ENCODE data around the gene MXRA7. TPM values are rescaled to one million over a fixed set of nuclear protein-coding genes. Genes with fewer than 3 reads are reported as not detected.

MXRA7 gene
- total and polyA plus RNA-seq, 2 of the 4 experiments (the other 2 are of a cell fraction) = 168 to 231 TPM

- H3K56ac ChIP-seq (ENCODE audit: extremely low read depth, insufficient read depth, low read length) = peak within 1 kb of the TSS; percentile 89
- intact Hi-C loops (cut with micrococcal nuclease) (loop anchor here (1.0 to 2.0 kb wide), 2 partner anchors 10 to 340 kb away; no protein-coding TSS in a partner anchor), in situ Hi-C loops (cut with MboI; ENCODE audit: low sequenced_read_pairs) (no loop called here), dilution Hi-C loops (cut with HindIII; ENCODE audit: low sequenced_read_pairs, unreplicated experiment) (no loop called here)
- CTCF ChIA-PET = interaction anchor here (0.6 kb wide), 1 partner anchor 32 kb away, joined by 3 read pairs; no protein-coding TSS in a partner anchor
- H3K4me2 ChIP-seq (ENCODE audit: low read depth, low read length) = peak within 1 kb of the TSS; percentile 92
- peak within 1 kb of the TSS; percentile 95 for H4K91ac ChIP-seq (ENCODE audit: insufficient read depth, low read depth, low read length)
- H2AK5ac ChIP-seq (ENCODE audit: low read depth, low read length) = peak within 1 kb of the TSS; percentile 93
- BruUV-seq (replicated peaks) = no TSS peak
- no peaks in the 10 kb centered on the region for H3K9me3 ChIP-seq (ENCODE audit: control insufficient read depth, insufficient read depth, low read length)
- H3K4me1 ChIP-seq (ENCODE audit: control insufficient read depth, insufficient read depth, low read length) = peaks cover 6% of the 10 kb centered on the region
- H3K36me3 ChIP-seq (ENCODE audit: control insufficient read depth, insufficient read depth, low read length) = peaks cover 29% of the 10 kb centered on the region
- H3K9me1 ChIP-seq (ENCODE audit: insufficient read depth, low read length) = 0 out of 2 replicates have a peak, but pooled peaks cover 2% of the 10 kb centered on the region
- peak within 1 kb of the TSS; percentile 68 to 92 for H4K8ac ChIP-seq (ENCODE audit: low read depth in 2 of 2, low read length in 2 of 2)
- peak within 1 kb of the TSS; percentile 81 for H3K4me3 ChIP-seq (ENCODE audit: insufficient read depth, low read depth, low read length)
- peak within 1 kb of the TSS; percentile 94 for H2BK5ac ChIP-seq (ENCODE audit: low read depth, low read length, poor library complexity, severe bottlenecking)
- H3K18ac ChIP-seq (ENCODE audit: low read depth, low read length) = peak within 1 kb of the TSS; percentile 70; the same call in 1 of the 2 replicates
- peak within 1 kb of the TSS; percentile 97 for H2AFZ ChIP-seq (replicated peaks; ENCODE audit: low read length, poor library complexity)
- DNase-seq (peak; percentile 95), ATAC-seq (ENCODE audit: low read depth) (peak; percentile 92)
- peak within 1 kb of the TSS; percentile 34; the same call in 1 of the 3 replicates for H2BK15ac ChIP-seq (ENCODE audit: low read depth, low read length)
- 0% methylated on average over 29 of the region's 60 CpGs; no CpG with 5 or more reads in 1 of the 2 experiments for WGBS, 2 experiments (ENCODE audit: extremely low coverage in 2 of 2, insufficient read length in 1 of 2)
- POLR2A ChIA-PET (ENCODE audit: unreplicated experiment) = interaction anchor here (0.6 to 0.9 kb wide), 2 partner anchors 9 to 133 kb away, joined by 3 read pairs; no protein-coding TSS in a partner anchor
- peak within 1 kb of the TSS; percentile 55 for H4K5ac ChIP-seq (ENCODE audit: low read depth, low read length)
- peak within 1 kb of the TSS; percentile 95 for H3K27ac ChIP-seq (ENCODE audit: insufficient read depth, low read length)
- peak within 1 kb of the TSS; percentile 100 for H2AK9ac ChIP-seq (replicated peaks; ENCODE audit: low read depth, low read length, poor library complexity)
- no peaks in the 10 kb centered on the region for H3K27me3 ChIP-seq (ENCODE audit: control insufficient read depth, insufficient read depth, low read length)
- peak within 1 kb of the TSS; percentile 94 for H3K14ac ChIP-seq (replicated peaks; ENCODE audit: low read depth, low read length)
- H3K4ac ChIP-seq (ENCODE audit: low read depth, low read length) = peak within 1 kb of the TSS; percentile 95
- H4K20me1 ChIP-seq (ENCODE audit: insufficient read depth, low read length) = peaks cover 42% of the 10 kb centered on the region
- H2BK20ac ChIP-seq (ENCODE audit: low read depth, low read length) = no peak within 1 kb of the TSS
- peak within 1 kb of the TSS; percentile 94 for H3K9ac ChIP-seq (ENCODE audit: low read depth, low read length)
- H3K79me1 ChIP-seq (ENCODE audit: low read depth in 1 of 2, low read length in 2 of 2) = peaks cover 24 to 64% of the 10 kb centered on the region in 2 experiments
- H3K23ac ChIP-seq (ENCODE audit: low read depth, low read length) = peak within 1 kb of the TSS; percentile 88
- H2BK120ac ChIP-seq (ENCODE audit: low read depth, low read length) = peak within 1 kb of the TSS; percentile 67; the same call in 1 of the 2 replicates
- TF ChIP-seq RFX5 (IDR thresholded peaks at IDR 0.05; ENCODE audit: low read depth, low read length) (no peak), POLR2A (IDR thresholded peaks at IDR 0.05; ENCODE audit: low read depth, low read length) (peak; percentile 97), CEBPB (IDR thresholded peaks at IDR 0.05; ENCODE audit: low read depth, low read length) (peak; percentile 88), RAD21 (IDR thresholded peaks at IDR 0.05; ENCODE audit: low read length) (no peak), MAZ (IDR thresholded peaks at IDR 0.05; ENCODE audit: borderline replicate concordance, low read depth, low read length) (peak; percentile 84; the same call in 1 of the 2 replicates), CTCF (conservative IDR thresholded peaks at IDR 0.05; ENCODE audit: low read depth, low read length) (no peak), ELK1 (IDR thresholded peaks at IDR 0.05; ENCODE audit: borderline replicate concordance, low read depth, low read length) (no peak), RCOR1 (IDR thresholded peaks at IDR 0.05; ENCODE audit: insufficient replicate concordance, low read length) (no peak), MAFK (IDR thresholded peaks at IDR 0.05; ENCODE audit: low read depth, low read length) (no peak), FOS (IDR thresholded peaks at IDR 0.05; ENCODE audit: low read depth, low read length) (no peak), NFE2L2 (IDR thresholded peaks at IDR 0.05; ENCODE audit: low read depth, low read length) (no peak), USF2 (IDR thresholded peaks at IDR 0.05; ENCODE audit: low read depth, low read length) (no peak; the same call in 1 of the 2 replicates), SMC3 (IDR thresholded peaks at IDR 0.05; ENCODE audit: low read depth, low read length) (no peak), BHLHE40 (IDR thresholded peaks at IDR 0.05; ENCODE audit: low read depth, low read length) (no peak; the same call in 1 of the 2 replicates)
Observed at GRCh38 chr17:76726231-76726775, 15.5 kb upstream of the MXRA7 start, which contains the start of gene JMJD6. JMJD6 (minus strand) TSS chr17:76726606; CDS start chr17:76726475, 131 bp downstream.

Data from IMR-90 (cell line).